HCT116 (cell line): ENCODE measurements around the gene ACSS1.

ENCODE experiments used
- EZH2 ChIP-seq: fragments of 200-600 bp; sonication (generic); IDR thresholded peaks from 2 replicates; pipeline ENCODE4 v1.6.1; 2017; ENCODE audit warnings: antibody characterized with exemption, mixed run types
- TF ChIP-seq, protein P1 (sequence below), 3 experiments: fragments of 200-600 bp in 1 of 3; sonication (generic) in 1 of 3; IDR thresholded peaks in 2 of 3; conservative IDR thresholded peaks in 1 of 3; 2 replicates each; pipeline ENCODE4 v1.5.1; 2012 to 2017; ENCODE audit warnings: low read depth in 2 of 3, low read length in 2 of 3, antibody characterized with exemption in 1 of 3, borderline replicate concordance in 1 of 3, control low read depth in 1 of 3, mild to moderate bottlenecking in 1 of 3, mixed read lengths in 1 of 3, mixed run types in 1 of 3, moderate library complexity in 1 of 3; ENCODE audit not compliant: insufficient read depth in 1 of 3

- TF ChIP-seq, protein P1, sequence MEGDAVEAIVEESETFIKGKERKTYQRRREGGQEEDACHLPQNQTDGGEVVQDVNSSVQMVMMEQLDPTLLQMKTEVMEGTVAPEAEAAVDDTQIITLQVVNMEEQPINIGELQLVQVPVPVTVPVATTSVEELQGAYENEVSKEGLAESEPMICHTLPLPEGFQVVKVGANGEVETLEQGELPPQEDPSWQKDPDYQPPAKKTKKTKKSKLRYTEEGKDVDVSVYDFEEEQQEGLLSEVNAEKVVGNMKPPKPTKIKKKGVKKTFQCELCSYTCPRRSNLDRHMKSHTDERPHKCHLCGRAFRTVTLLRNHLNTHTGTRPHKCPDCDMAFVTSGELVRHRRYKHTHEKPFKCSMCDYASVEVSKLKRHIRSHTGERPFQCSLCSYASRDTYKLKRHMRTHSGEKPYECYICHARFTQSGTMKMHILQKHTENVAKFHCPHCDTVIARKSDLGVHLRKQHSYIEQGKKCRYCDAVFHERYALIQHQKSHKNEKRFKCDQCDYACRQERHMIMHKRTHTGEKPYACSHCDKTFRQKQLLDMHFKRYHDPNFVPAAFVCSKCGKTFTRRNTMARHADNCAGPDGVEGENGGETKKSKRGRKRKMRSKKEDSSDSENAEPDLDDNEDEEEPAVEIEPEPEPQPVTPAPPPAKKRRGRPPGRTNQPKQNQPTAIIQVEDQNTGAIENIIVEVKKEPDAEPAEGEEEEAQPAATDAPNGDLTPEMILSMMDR (IDR thresholded peaks at IDR 0.05 in 2 of 3, conservative IDR thresholded peaks at IDR 0.05 in 1 of 3; ENCODE audit: borderline replicate concordance in 1 of 3, insufficient read depth in 1 of 3, low read depth in 2 of 3, low read length in 2 of 3) = no peak
- TF ChIP-seq EZH2 = no peak
Measured at GRCh38 chr20:25058847-25059810, 1.2 kb upstream of the ACSS1 start.
